ENCODE data around the gene DCST1. TPM values are rescaled to one million over a fixed set of nuclear protein-coding genes. Genes with fewer than 3 reads are reported as not detected.

The DCST1 gene
- total RNA-seq, 2 experiments from 2014 or later: not detected

DNA sequence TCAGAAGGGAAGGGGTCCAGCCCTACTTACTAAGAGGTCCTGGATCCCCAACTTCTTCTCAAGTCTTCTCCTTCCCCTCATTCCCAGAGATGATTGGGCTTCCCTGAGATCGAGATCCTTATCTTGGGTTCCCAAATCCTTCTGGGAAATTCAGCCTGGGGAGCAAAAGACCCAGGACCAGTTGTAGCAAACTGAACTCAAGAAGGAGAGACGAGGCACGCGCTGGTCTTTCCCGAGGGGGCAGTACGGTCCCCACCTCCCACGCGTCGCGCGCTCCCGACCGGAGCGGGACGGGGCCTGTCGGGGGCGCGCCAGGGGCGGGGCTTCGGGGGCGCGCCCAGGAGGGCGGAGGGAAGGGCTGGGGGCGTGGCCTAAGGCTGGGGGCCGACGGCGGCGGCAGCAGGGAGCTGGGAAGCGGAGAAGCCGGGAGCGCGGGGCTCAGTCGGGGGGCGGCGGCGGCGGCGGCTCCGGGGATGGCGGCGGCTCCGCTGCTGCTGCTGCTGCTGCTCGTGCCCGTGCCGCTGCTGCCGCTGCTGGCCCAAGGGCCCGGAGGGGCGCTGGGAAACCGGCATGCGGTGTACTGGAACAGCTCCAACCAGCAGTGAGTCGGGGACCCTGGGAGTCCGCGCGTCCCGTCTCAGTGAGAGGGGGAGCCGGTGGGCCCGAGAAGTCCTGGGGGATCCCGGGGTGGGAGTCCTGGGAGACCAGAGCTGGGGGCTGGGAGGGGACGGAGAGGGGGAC lies 45.0 kb downstream of the DCST1 start, which contains the start of gene EFNA3:
Gene EFNA3 (plus strand): TSS at position 369 of the 741 bp plus-strand sequence. CDS start 105 bp downstream, at position 474.
- DNase-seq: peak; percentile 60
- ChIA-PET CTCF (interaction anchor here (0.6 to 2.3 kb wide), 5 partner anchors 13 to 94 kb away, joined by 3 to 10 read pairs (median 4); partner anchors contain the start of genes EFNA4 and KRTCAP2), POLR2A (no interaction called here)
- ATAC-seq: peak; percentile 21
- Mint-ChIP-seq H3K27me3 (ENCODE audit: low read depth) (peaks cover 39% of the 10 kb centered on the region), H3K36me3 (ENCODE audit: low read depth) (peaks cover 3% of the 10 kb centered on the region), H3K9me3 (ENCODE audit: insufficient read depth) (no peaks in the 10 kb centered on the region), H3K4me3 (peak within 1 kb of the TSS; percentile 59), H3K4me1 (ENCODE audit: low read depth) (peaks cover 69% of the 10 kb centered on the region), H3K27ac (peak within 1 kb of the TSS; percentile 56)

DNA sequence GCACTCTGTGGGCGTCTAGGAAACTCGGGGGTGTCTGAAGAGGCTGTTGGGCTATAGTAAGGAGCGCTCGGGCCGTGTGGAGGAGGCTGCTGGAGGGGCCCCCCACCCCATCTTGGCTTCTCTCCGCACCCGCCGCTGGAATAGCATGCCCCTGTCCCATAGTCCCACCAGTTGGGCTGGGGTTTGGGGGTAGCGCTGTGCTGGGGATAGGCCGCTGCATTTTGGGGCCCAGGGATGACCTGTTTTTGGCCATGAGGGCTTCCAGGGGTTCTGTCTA lies 45.5 kb downstream of the DCST1 start:
- POLR2A ChIA-PET: no interaction called here
- Mint-ChIP-seq H3K27me3 (ENCODE audit: low read depth) (peaks cover 43% of the 10 kb centered on the region), H3K4me1 (ENCODE audit: low read depth) (peaks cover 70% of the 10 kb centered on the region), H3K27ac (no peak overlapping the region), H3K4me3 (peak overlapping the region; percentile 59), H3K9me3 (ENCODE audit: insufficient read depth) (no peaks in the 10 kb centered on the region), H3K36me3 (ENCODE audit: low read depth) (peaks cover 3% of the 10 kb centered on the region)
- ATAC-seq (peak; percentile 3), DNase-seq (no peak)
- CTCF ChIA-PET: interaction anchor here (0.6 to 2.3 kb wide), 4 partner anchors 13 to 94 kb away, joined by 3 to 10 read pairs (median 6); partner anchors contain the start of genes EFNA4 and KRTCAP2

DNA sequence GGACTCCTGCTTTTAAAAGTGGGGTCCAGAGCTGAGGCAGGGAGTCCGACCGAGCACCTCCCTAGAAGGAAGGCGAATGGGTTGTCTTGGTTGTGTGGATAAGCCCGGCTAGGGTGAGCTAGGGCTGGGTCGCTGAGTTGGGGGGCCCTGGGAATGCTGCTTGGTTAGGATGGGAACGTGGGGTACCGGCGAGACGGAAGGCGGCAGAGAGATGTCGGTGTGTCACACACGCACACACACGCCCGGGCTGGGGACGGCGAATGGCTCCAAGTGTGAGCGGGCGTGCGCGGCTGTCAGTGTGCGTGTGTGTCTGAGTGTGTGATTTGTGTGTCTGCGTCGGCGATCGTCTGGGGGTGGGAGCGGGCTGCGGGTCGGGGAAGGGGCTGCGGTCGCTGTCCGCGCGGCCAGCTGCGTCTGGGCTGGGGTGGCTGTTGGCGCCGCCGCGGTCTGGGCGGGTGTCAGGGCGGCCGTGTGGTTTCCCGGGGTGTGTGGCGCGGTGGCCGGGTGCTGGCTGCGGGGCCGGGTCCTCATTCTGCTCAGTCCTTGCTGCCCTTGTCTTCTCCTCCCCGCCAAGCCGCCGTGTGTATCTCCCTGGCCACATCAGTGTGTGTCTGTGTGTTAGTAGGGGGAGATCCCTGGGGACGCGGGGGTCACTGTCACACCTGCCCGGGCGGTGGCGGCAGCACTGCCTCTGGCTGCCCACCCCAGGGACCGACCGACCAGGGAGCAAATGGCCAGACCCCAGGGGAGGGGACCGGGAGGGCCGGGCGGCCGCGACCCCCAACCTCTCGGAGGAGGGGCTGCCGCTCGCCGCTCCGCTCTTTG lies 46.1 kb downstream of the DCST1 start:
- peaks cover 3% of the 10 kb centered on the region for H3K36me3 Mint-ChIP-seq (ENCODE audit: low read depth)
- POLR2A ChIA-PET: no interaction called here
- H3K27ac Mint-ChIP-seq: peak overlapping the region; percentile 56
- H3K9me3 Mint-ChIP-seq (ENCODE audit: insufficient read depth): no peaks in the 10 kb centered on the region
- H3K27me3 Mint-ChIP-seq (ENCODE audit: low read depth): peaks cover 43% of the 10 kb centered on the region
- H3K4me1 Mint-ChIP-seq (ENCODE audit: low read depth): peaks cover 71% of the 10 kb centered on the region
- no peak for DNase-seq
- ATAC-seq: no peak
- peak overlapping the region; percentile 59 for H3K4me3 Mint-ChIP-seq
- CTCF ChIA-PET: interaction anchor here (0.6 to 2.3 kb wide), 7 partner anchors 9 to 93 kb away, joined by 3 to 10 read pairs (median 4); partner anchors contain the start of genes EFNA4 and KRTCAP2

DNA sequence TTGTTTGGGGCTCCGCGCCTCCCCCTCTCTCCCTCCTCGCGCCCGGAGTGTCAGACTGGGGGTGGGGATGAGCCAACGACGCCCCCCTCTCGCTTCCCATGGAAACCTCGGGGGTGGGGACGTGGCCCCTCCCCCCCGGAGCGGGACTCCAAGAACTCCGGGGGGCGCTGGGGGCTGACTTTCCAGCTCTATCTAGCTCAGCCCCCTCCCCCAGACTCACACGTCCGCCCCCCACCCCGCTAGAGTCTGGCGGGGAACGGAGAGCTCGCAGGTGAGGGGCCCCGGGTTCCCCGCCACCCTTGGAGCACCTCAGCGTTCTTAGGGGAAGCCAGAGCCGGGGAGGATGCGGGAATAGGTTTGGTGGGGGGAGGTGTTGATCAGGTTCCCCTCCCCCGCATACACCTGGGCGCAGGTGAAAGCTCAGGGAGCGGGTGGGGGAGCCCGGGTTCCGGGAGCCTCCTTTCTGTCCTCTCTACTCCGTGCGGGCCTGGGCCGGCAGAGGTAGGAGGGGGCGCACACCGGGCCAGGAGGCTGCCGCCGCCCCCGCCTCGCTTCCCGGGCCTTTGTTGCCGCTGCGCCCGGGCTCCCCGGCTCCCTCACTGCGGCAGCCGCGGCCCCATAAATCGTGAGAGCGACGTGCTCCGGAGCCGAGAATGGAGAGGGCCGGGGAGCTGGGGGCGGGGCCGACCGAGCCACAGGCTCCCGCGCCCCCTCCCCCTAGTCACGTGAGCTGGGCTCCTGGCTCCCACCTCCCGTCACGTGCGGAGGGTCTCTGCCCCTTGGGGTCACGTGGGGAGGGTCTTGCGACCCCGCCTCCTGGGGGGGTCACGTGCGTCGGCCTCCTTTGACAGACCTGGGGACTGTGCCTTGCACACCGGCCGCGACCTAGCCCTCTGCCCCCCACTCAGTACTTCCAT lies 46.9 kb downstream of the DCST1 start:
- DNase-seq: no peak
- H3K4me1 Mint-ChIP-seq (ENCODE audit: low read depth): peaks cover 68% of the 10 kb centered on the region
- CTCF ChIA-PET: interaction anchor here (1.2 to 1.9 kb wide), 4 partner anchors 10 to 92 kb away, joined by 3 to 5 read pairs (median 4); partner anchors contain the start of gene KRTCAP2

DNA sequence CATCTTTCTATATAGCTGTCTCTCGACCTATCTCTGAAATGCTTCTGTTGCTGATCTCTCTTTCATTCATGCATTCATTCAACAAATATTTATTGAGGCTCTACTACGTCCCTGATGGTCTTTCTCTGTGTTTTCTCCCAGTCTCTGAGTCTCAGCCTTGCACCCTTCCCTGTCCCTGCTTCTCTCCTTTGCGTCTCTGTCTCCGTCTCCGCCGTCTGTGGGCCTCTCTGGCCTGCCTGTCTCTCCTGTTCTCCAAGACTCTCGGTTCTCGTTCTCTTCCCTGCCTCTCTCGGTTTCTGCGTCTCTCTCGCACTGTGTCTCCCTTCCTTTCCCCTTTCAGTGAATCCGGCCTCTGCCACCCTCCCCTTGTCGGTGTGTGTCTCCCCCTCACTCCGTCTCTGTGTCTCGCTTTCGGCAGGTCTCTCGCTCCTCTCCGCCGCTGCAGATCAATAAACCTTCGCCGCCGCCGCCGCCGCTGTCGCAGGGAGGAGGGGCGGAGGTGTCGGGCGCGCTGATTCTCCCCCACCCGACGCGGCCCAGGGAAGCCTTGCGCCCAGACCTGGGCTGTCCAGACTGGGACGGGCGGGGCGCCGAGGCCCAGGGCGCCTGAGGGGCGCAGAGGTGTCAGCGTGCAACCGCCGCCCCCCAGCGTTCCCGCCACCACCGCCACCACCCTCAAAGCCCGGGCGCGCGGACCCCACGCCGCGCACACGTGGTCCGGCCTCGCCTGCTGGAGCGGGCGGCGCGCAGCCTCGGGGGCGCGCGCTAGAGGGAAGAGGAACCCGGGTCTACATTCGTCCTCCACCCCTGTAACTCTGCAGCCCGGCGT lies 48.1 kb downstream of the DCST1 start:
- Mint-ChIP-seq H3K4me1 (ENCODE audit: low read depth) (peaks cover 69% of the 10 kb centered on the region), H3K27ac (no peak overlapping the region), H3K27me3 (ENCODE audit: low read depth) (peaks cover 43% of the 10 kb centered on the region), H3K9me3 (ENCODE audit: insufficient read depth) (no peaks in the 10 kb centered on the region), H3K4me3 (peak overlapping the region; percentile 6), H3K36me3 (ENCODE audit: low read depth) (peaks cover 3% of the 10 kb centered on the region)
- no peak for ATAC-seq
- no peak for DNase-seq
- POLR2A ChIA-PET: interaction anchor here (0.9 kb wide), 1 partner anchor 11 kb away, joined by 3 read pairs; no protein-coding TSS in a partner anchor
- CTCF ChIA-PET: interaction anchor here (1.3 to 4.8 kb wide), 5 partner anchors 10 to 86 kb away, joined by 3 to 201 read pairs (median 5); partner anchors contain the start of gene EFNA4

More for the DNA sequence above, 46.9 kb downstream of the DCST1 start:
- Mint-ChIP-seq H3K36me3 (ENCODE audit: low read depth) (peaks cover 3% of the 10 kb centered on the region), H3K9me3 (ENCODE audit: insufficient read depth) (no peaks in the 10 kb centered on the region), H3K4me3 (peak overlapping the region; percentile 6), H3K27me3 (ENCODE audit: low read depth) (peaks cover 43% of the 10 kb centered on the region), H3K27ac (no peak overlapping the region)
- ATAC-seq: no peak
- POLR2A ChIA-PET: interaction anchor here (0.9 kb wide), 1 partner anchor 10 kb away, joined by 3 read pairs; no protein-coding TSS in a partner anchor

DNA sequence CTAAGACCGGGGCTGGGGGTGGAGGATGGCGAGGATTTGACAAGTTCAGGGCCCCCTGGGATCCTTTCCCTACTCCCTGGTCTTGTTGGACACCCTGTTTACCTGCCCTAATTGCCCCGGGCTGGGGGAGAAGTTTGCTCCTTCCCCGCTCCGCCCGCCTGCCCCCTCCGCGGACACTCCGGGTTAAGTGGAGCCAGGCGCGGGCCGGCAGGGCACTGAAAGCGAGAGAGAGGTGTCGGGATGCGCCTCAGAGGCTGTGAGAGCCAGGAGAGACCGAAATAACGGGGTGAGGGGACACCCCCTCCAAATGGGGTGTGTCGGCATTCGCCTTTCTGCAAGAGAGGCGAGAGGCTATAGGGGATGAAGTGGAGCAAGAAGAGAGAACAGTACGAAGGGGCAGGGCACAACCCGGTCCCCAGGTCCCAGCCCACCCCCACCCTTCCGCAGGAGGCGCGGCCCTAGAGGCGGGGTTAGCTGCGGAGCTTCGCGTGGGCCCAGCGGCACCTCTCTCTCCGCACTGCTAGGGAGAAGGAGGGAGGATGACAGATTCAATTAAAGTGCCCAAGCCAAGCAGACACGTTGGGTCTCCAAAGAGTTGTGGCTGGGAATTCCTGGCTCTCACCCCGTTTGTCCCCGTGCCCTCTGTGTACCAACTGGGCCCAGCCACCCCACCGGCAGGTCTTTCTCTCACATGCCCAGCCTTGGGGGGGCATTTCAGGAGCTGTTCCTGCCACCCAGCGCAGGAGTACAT lies 48.9 kb downstream of the DCST1 start:
- H3K36me3 Mint-ChIP-seq (ENCODE audit: low read depth): peaks cover 3% of the 10 kb centered on the region
- ATAC-seq (no peak), DNase-seq (no peak)
- ChIA-PET CTCF (interaction anchor here (1.7 to 4.8 kb wide), 3 partner anchors 10 to 90 kb away, joined by 7 to 201 read pairs (median 112); partner anchors contain the start of genes EFNA4 and KRTCAP2), POLR2A (no interaction called here)
- H3K9me3 Mint-ChIP-seq (ENCODE audit: insufficient read depth): no peaks in the 10 kb centered on the region
- peaks cover 43% of the 10 kb centered on the region for H3K27me3 Mint-ChIP-seq (ENCODE audit: low read depth)
- no peak overlapping the region for H3K27ac Mint-ChIP-seq
- H3K4me1 Mint-ChIP-seq (ENCODE audit: low read depth): peaks cover 61% of the 10 kb centered on the region
- peak overlapping the region; percentile 11 for H3K4me3 Mint-ChIP-seq

DNA sequence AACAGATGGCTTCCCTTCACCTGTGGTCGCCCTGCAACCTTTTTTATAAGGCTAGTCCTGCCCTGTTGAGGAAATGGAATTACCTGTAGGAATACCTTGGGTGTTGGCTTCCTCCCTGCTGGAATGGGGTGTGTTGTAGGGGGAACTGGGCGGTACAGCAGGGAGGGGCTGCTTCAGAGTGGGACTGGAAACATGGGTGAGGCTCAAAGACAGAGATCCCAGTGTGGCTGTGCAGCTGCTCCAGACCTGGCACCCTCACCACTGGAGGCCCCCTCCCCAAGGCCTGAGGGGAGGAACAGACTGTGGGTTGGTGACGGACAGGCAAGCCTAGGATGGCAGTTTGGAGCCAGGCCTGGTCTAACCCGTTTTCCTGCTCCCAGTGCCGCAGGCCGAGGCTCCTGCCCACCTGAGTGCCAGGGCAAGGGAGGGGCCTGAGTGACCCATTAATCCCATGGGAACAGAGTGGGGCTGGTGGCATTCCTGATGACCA lies 49.5 kb downstream of the DCST1 start:
- peaks cover 3% of the 10 kb centered on the region for H3K36me3 Mint-ChIP-seq (ENCODE audit: low read depth)
- no peaks in the 10 kb centered on the region for H3K9me3 Mint-ChIP-seq (ENCODE audit: insufficient read depth)
- peaks cover 39% of the 10 kb centered on the region for H3K27me3 Mint-ChIP-seq (ENCODE audit: low read depth)
- H3K4me3 Mint-ChIP-seq: no peak overlapping the region
- H3K4me1 Mint-ChIP-seq (ENCODE audit: low read depth): peaks cover 55% of the 10 kb centered on the region
- no peak overlapping the region for H3K27ac Mint-ChIP-seq
- ChIA-PET POLR2A (no interaction called here), CTCF (interaction anchor here (1.1 to 4.8 kb wide), 5 partner anchors 11 to 131 kb away, joined by 3 to 201 read pairs (median 7); partner anchors contain the start of genes EFNA4, FLAD1 and KRTCAP2)
- no peak for DNase-seq
- ATAC-seq: no peak

DNA sequence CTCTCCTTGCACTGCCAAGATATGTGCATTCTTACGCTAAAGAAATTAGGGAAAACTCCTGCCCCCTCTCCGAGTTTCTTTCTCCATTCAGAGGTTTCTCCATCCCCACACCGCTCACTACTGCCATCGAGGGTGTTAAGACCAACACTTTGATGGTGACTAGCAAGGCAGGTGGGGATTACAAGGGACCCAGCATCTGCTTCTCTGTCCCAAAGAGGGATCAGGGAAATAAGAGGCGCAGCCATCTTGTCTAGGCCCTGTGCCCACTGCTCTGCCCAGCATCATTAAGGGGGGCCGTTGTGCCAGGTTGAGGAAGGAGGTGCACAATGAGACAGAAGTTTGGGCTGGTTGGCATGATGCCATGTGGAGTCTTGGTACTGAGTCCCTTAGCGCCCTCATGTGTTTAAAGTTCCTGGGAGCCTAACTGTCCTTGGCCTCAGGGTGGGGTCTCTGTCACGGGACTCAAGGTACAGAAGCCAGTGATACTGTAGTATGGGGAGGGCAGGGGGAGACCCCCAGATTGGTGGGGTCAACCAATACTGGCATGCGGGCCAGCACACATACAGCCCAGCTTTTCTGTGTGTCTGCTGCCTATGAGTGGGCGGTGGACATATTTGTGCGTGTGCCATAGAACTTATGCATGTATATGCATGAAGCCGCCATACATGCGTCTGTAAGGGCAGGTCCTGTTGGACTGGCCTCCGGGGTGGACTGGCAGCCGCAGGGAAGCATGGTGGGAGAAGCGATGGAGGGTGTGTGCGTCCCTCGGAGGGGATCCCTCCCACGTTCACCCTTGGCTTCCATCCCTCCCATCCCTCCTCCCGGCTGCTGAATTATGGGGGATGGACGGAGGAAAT lies 50.5 kb downstream of the DCST1 start:
- no peaks in the 10 kb centered on the region for H3K9me3 Mint-ChIP-seq (ENCODE audit: insufficient read depth)
- H3K27ac Mint-ChIP-seq: peak overlapping the region; percentile 95
- ATAC-seq (peak; percentile 1), DNase-seq (peak; percentile 59)
- H3K4me1 Mint-ChIP-seq (ENCODE audit: low read depth): peaks cover 49% of the 10 kb centered on the region
- ChIA-PET POLR2A (interaction anchor here (1.0 to 1.3 kb wide), 3 partner anchors 12 to 148 kb away, joined by 3 to 4 read pairs (median 4); partner anchors contain the start of gene PMVK), CTCF (interaction anchor here (0.8 to 4.8 kb wide), 33 partner anchors 12 to 756 kb away, joined by 3 to 201 read pairs (median 6); partner anchors contain the start of genes ADAM15, CLK2, DCST1 and DCST2)
- peaks cover 37% of the 10 kb centered on the region for H3K27me3 Mint-ChIP-seq (ENCODE audit: low read depth)
- peak overlapping the region; percentile 91 for H3K4me3 Mint-ChIP-seq
- H3K36me3 Mint-ChIP-seq (ENCODE audit: low read depth): peaks cover 3% of the 10 kb centered on the region
